HL-60 (cell line): ENCODE data around the gene LACRT.

Source experiments
- POLR2AphosphoS5 ChIP-seq: IDR thresholded peaks from 2 replicates; pipeline ENCODE4 v1.6.1; 2012; ENCODE audit warnings: low read depth
- TF ChIP-seq, protein P1 (sequence below): IDR thresholded peaks from one replicate; pipeline ENCODE4 v1.5.1; 2011; ENCODE audit warnings: low read length, control low read depth, inconsistent platforms; ENCODE audit not compliant: insufficient read depth

DNA sequence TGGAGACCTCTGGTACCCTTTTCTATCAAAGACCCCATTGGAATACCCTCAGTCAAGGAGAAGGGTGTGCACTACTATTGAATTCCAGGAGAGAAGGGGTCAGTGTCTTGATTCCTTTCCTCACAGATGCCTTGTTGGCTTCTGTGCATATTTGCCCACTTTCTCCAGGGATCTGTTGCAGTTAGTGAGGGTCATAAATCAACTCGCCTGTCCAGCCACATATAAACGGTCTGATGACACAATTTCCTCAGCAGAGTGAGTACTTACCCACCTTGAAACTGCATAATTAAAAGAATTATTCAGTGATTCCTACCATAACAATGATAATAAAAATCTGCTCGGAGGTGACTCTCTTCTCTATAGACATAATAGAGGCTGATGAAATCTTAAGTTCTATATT lies 27.3 kb upstream of the LACRT start:
- TF ChIP-seq, protein P1, sequence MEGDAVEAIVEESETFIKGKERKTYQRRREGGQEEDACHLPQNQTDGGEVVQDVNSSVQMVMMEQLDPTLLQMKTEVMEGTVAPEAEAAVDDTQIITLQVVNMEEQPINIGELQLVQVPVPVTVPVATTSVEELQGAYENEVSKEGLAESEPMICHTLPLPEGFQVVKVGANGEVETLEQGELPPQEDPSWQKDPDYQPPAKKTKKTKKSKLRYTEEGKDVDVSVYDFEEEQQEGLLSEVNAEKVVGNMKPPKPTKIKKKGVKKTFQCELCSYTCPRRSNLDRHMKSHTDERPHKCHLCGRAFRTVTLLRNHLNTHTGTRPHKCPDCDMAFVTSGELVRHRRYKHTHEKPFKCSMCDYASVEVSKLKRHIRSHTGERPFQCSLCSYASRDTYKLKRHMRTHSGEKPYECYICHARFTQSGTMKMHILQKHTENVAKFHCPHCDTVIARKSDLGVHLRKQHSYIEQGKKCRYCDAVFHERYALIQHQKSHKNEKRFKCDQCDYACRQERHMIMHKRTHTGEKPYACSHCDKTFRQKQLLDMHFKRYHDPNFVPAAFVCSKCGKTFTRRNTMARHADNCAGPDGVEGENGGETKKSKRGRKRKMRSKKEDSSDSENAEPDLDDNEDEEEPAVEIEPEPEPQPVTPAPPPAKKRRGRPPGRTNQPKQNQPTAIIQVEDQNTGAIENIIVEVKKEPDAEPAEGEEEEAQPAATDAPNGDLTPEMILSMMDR: no peak
- TF ChIP-seq POLR2AphosphoS5: no peak
